ENCODE results near the gene MAPKAPK3. TPM values are rescaled to one million over a fixed set of nuclear protein-coding genes. Genes with fewer than 3 reads are reported as not detected.

MAPKAPK3 gene
- total and polyA plus RNA-seq, 2 donors from 2014 or later: 68.0 to 75.8 TPM

GRCh38 chr3:50620420-50620819 is 3.5 kb downstream of the MAPKAPK3 start:
- Histone ChIP-seq H3K27me3 (ENCODE audit: control insufficient read depth, insufficient read depth, low read length) (no peaks in the 10 kb centered on the region), H3K9me3 (ENCODE audit: control insufficient read depth in 2 of 3, insufficient read depth in 1 of 3, low read length in 3 of 3) (no peaks in the 10 kb centered on the region), H3K9ac (ENCODE audit: low read length in 3 of 3) (peak overlapping the region in 1 of 3 donors; percentile 24), H3K4me1 (ENCODE audit: control insufficient read depth in 2 of 3, insufficient read depth in 2 of 3, low read depth in 1 of 3, low read length in 3 of 3) (peaks cover 3 to 34% (median 31%) of the 10 kb centered on the region in 3 donors), H3K4me3 (ENCODE audit: low read length in 3 of 3) (peak overlapping the region in 1 of 3 donors; percentile 26), H3K36me3 (ENCODE audit: control insufficient read depth in 2 of 3, insufficient read depth in 3 of 3, low read length in 3 of 3) (no peaks in the 10 kb centered on the region), H3K27ac (ENCODE audit: low read depth in 2 of 2, low read length in 2 of 2) (peak overlapping the region; percentile 18 to 53)
- FAIRE-seq (no peak), DNase-seq (no peak)
- no peak for TF ChIP-seq CTCF (IDR thresholded peaks at IDR 0.05; ENCODE audit: borderline replicate concordance, extremely low read depth, insufficient read depth)
- intact Hi-C loops (cut with DNase I): loop anchor here (10.0 kb wide), 1 partner anchor 754 kb away; no protein-coding TSS in a partner anchor

GRCh38 chr3:50620820-50621219 is 3.9 kb downstream of the MAPKAPK3 start:
- peak in 3 of 5 donors; percentile 21 to 56 (median 34) for DNase-seq
- TF ChIP-seq CTCF (IDR thresholded peaks at IDR 0.05; ENCODE audit: borderline replicate concordance, extremely low read depth, insufficient read depth): no peak
- intact Hi-C loops (cut with DNase I): loop anchor here (10.0 kb wide), 1 partner anchor 754 kb away; no protein-coding TSS in a partner anchor
- Histone ChIP-seq H3K36me3 (ENCODE audit: control insufficient read depth in 2 of 3, insufficient read depth in 3 of 3, low read length in 3 of 3) (no peaks in the 10 kb centered on the region), H3K4me1 (ENCODE audit: control insufficient read depth in 2 of 3, insufficient read depth in 2 of 3, low read depth in 1 of 3, low read length in 3 of 3) (peaks cover 3 to 35% (median 34%) of the 10 kb centered on the region in 3 donors), H3K9me3 (ENCODE audit: control insufficient read depth in 2 of 3, insufficient read depth in 1 of 3, low read length in 3 of 3) (no peaks in the 10 kb centered on the region), H3K9ac (ENCODE audit: low read length in 3 of 3) (peak overlapping the region in 1 of 3 donors; percentile 24), H3K4me3 (ENCODE audit: low read length in 3 of 3) (no peak overlapping the region), H3K27me3 (ENCODE audit: control insufficient read depth, insufficient read depth, low read length) (no peaks in the 10 kb centered on the region), H3K27ac (ENCODE audit: low read depth in 2 of 2, low read length in 2 of 2) (peak overlapping the region; percentile 18 to 53)
- FAIRE-seq: peak; percentile 17

- DNase-seq (no peak), FAIRE-seq (no peak)
- no peaks in the 10 kb centered on the region for H3K27me3 ChIP-seq (ENCODE audit: control insufficient read depth, insufficient read depth, low read length)
- no peak overlapping the region for H3K9ac ChIP-seq (ENCODE audit: low read length in 3 of 3)
- H3K4me3 ChIP-seq (ENCODE audit: low read length in 3 of 3): no peak overlapping the region
- no peak overlapping the region for H3K27ac ChIP-seq (ENCODE audit: low read depth in 2 of 2, low read length in 2 of 2)
- H3K4me1 ChIP-seq (ENCODE audit: control insufficient read depth in 2 of 3, insufficient read depth in 2 of 3, low read depth in 1 of 3, low read length in 3 of 3): peaks cover 0 to 29% (median 27%) of the 10 kb centered on the region in 3 donors
- TF ChIP-seq CTCF (IDR thresholded peaks at IDR 0.05; ENCODE audit: borderline replicate concordance, extremely low read depth, insufficient read depth): no peak
- no peaks in the 10 kb centered on the region for H3K9me3 ChIP-seq (ENCODE audit: control insufficient read depth in 2 of 3, insufficient read depth in 1 of 3, low read length in 3 of 3)
- intact Hi-C loops (cut with DNase I): loop anchor here (10.0 kb wide), 1 partner anchor 752 kb away; no protein-coding TSS in a partner anchor
- H3K36me3 ChIP-seq (ENCODE audit: control insufficient read depth in 2 of 3, insufficient read depth in 3 of 3, low read length in 3 of 3): no peaks in the 10 kb centered on the region
Measured at GRCh38 chr3:50622881-50623280, 5.9 kb downstream of the MAPKAPK3 start.

All from kidney (tissue), 14 donors.